ENCODE measurements around the gene PRDM5.

The PRDM5 gene

GRCh38 chr4:120902925-120903324, 19.6 kb downstream of the PRDM5 start:
- DNase-seq = no peak

GRCh38 chr4:120901731-120902130, 20.8 kb downstream of the PRDM5 start:
- DNase-seq = no peak

- no peak for DNase-seq
Measured at GRCh38 chr4:120897981-120898719, 24.4 kb downstream of the PRDM5 start.

GRCh38 chr4:120895554-120895953, 27.0 kb downstream of the PRDM5 start:
- no peak for DNase-seq

GRCh38 chr4:120893314-120893713, 29.2 kb downstream of the PRDM5 start:
- DNase-seq = no peak

- DNase-seq = no peak
Measured at GRCh38 chr4:120886191-120886590, 36.3 kb downstream of the PRDM5 start.

GRCh38 chr4:120881846-120882245, 40.7 kb downstream of the PRDM5 start:
- DNase-seq = no peak

- DNase-seq = no peak
Measured at GRCh38 chr4:120881351-120881750, 41.2 kb downstream of the PRDM5 start.

- DNase-seq = no peak
Measured at GRCh38 chr4:120877021-120877420, 45.5 kb downstream of the PRDM5 start.

- DNase-seq = no peak
Measured at GRCh38 chr4:120874792-120875774, 47.4 kb downstream of the PRDM5 start.

GRCh38 chr4:120873554-120873953, 49.0 kb downstream of the PRDM5 start:
- no peak for DNase-seq

GRCh38 chr4:120871173-120871572, 51.4 kb downstream of the PRDM5 start:
- no peak for DNase-seq

- no peak for DNase-seq
Measured at GRCh38 chr4:120870279-120870673, 52.2 kb downstream of the PRDM5 start.

- no peak for DNase-seq
Measured at GRCh38 chr4:120869613-120870278, 52.8 kb downstream of the PRDM5 start.

- DNase-seq = no peak
Measured at GRCh38 chr4:120867506-120867905, 55.0 kb downstream of the PRDM5 start.

- DNase-seq = no peak
Measured at GRCh38 chr4:120865985-120866384, 56.5 kb downstream of the PRDM5 start.

GRCh38 chr4:120864969-120865368, 57.6 kb downstream of the PRDM5 start:
- DNase-seq = no peak

GRCh38 chr4:120862432-120862831, 60.1 kb downstream of the PRDM5 start:
- DNase-seq = no peak

GRCh38 chr4:120861852-120862251, 60.7 kb downstream of the PRDM5 start:
- no peak for DNase-seq

GRCh38 chr4:120858776-120859175, 63.8 kb downstream of the PRDM5 start:
- no peak for DNase-seq

GRCh38 chr4:120857312-120857711, 65.2 kb downstream of the PRDM5 start:
- no peak for DNase-seq

- DNase-seq = no peak
Measured at GRCh38 chr4:120856294-120856693, 66.2 kb downstream of the PRDM5 start.

GRCh38 chr4:120855307-120856001, 67.1 kb downstream of the PRDM5 start:
- no peak for DNase-seq

Measured in cerebellar nuclear complex (tissue), 1 donor.